Progenitor cell of endocrine pancreas (in vitro differentiated cells): ENCODE data around the gene CEP68. TPM values are rescaled to one million over a fixed set of nuclear protein-coding genes. Genes with fewer than 3 reads are reported as not detected.
A peak's percentile ranks its signal among the peaks of the same experiment; 100 is the strongest.

ENCODE experiments used
- DNase-seq: peaks from one replicate; pipeline ENCODE4 v3.0.0; 2021; ENCODE audit warnings: low spot score; ENCODE audit not compliant: unreplicated experiment
- H3K27ac Mint-ChIP-seq: 2 replicates; pipeline ENCODE4 v1.8.0; 2021; ENCODE audit warnings: mild to moderate bottlenecking, moderate library complexity, mixed read lengths
- H3K27me3 Mint-ChIP-seq: 2 replicates; pipeline ENCODE4 v1.8.0; 2021; ENCODE audit warnings: mixed read lengths
- H3K36me3 Mint-ChIP-seq: 2 replicates; pipeline ENCODE4 v1.8.0; 2022; ENCODE audit warnings: mixed read lengths; ENCODE audit not compliant: insufficient read depth
- H3K4me1 Mint-ChIP-seq: 2 replicates; pipeline ENCODE4 v1.8.0; 2021; ENCODE audit warnings: low read depth, mixed read lengths
- H3K4me3 Mint-ChIP-seq: 2 replicates; pipeline ENCODE4 v1.8.0; 2021; ENCODE audit warnings: low read depth, mild to moderate bottlenecking, moderate library complexity, mixed read lengths
- H3K9me3 Mint-ChIP-seq: 2 replicates; pipeline ENCODE4 v1.8.0; 2021; ENCODE audit warnings: low read depth, mixed read lengths
- CTCF ChIP-seq: fragments of 200-600 bp; sonication (generic); IDR thresholded peaks from one replicate; pipeline ENCODE4 v1.5.0; 2021; ENCODE audit warnings: antibody characterized with exemption, mild to moderate bottlenecking; ENCODE audit not compliant: unreplicated experiment
- total RNA-seq: library from RNA; stranded (reverse); gene quantifications from 2 replicates; pipeline ENCODE4 v1.2.1, GENCODE V29; 2021

Gene CEP68
- total RNA-seq, 1 donor from 2014 or later, result 22.0 TPM

DNA sequence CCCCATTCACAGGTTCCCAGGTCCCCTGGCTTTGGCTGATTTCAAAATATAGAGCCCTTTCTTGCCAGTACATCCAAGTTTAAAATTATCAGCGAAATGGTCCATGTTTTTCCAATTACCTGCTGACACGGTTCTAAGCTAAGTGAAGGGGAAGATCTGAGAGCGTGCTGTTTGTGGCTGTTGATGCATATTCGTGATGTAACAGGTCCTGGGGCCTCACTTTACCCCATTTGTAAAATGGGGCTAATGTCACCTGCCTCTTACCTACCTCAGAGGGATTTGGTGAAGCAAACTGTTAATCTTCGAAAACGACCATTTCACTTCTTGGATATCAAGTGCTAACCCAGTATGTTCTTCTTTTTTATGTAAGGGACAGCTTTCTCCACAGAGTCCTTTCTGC is 34.0 kb upstream of the CEP68 start:
- Mint-ChIP-seq H3K36me3 (peaks cover 20% of the 10 kb centered on the region), H3K4me1 (peaks cover 9% of the 10 kb centered on the region), H3K9me3 (no peaks in the 10 kb centered on the region)

GRCh38 chr2:65023742-65024141 is 32.5 kb upstream of the CEP68 start:
- no peak for DNase-seq
- Mint-ChIP-seq H3K9me3 (no peaks in the 10 kb centered on the region), H3K27me3 (no peaks in the 10 kb centered on the region), H3K4me3 (no peak overlapping the region), H3K4me1 (peaks cover 9% of the 10 kb centered on the region), H3K36me3 (peaks cover 12% of the 10 kb centered on the region), H3K27ac (peak overlapping the region; percentile 75)
- TF ChIP-seq CTCF, result no peak

More for the DNA sequence above, 34.0 kb upstream of the CEP68 start:
- no peaks in the 10 kb centered on the region for H3K27me3 Mint-ChIP-seq
- no peak overlapping the region for H3K4me3 Mint-ChIP-seq
- DNase-seq, result no peak
- no peak overlapping the region for H3K27ac Mint-ChIP-seq
- no peak for TF ChIP-seq CTCF

DNA sequence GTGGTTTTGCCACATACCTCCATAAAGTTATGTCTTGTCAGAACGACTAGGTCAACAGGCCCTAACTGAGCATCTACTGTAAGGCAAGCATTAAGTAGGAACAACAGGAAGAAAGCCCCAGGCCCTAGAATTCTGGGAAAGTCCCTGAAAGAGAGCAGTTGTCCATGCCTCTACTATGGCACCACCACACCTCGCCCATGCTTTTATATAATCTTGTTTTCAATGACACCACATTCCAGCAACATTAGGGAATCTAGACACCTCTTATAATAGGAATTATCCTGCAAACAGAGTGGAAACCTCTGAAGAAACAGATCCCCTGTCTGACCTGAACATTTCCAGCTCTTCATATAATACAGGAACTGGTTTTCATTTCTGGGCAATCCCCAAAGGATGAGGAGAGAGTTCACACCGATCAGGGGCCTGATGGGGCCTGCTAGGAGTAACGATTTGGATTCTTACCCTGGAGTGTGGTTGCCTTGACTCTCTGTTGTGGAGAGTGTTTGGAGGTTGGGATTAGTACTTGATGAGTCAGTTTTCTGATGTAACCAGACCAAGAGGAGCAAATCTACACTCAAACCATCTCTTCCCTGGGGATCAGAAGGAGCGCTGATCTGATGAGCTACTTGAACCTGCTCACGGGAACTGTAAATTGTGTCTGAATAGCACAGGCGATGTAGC is 31.9 kb upstream of the CEP68 start:
- Mint-ChIP-seq H3K27ac (no peak overlapping the region), H3K4me1 (peaks cover 9% of the 10 kb centered on the region), H3K9me3 (no peaks in the 10 kb centered on the region), H3K4me3 (no peak overlapping the region), H3K36me3 (peaks cover 7% of the 10 kb centered on the region), H3K27me3 (no peaks in the 10 kb centered on the region)
- no peak for TF ChIP-seq CTCF
- no peak for DNase-seq

GRCh38 chr2:65025453-65026123 is 30.6 kb upstream of the CEP68 start:
- DNase-seq, result no peak
- Mint-ChIP-seq H3K27ac (peak overlapping the region; percentile 1), H3K36me3 (peaks cover 6% of the 10 kb centered on the region), H3K4me1 (peaks cover 9% of the 10 kb centered on the region), H3K27me3 (no peaks in the 10 kb centered on the region), H3K4me3 (no peak overlapping the region), H3K9me3 (no peaks in the 10 kb centered on the region)
- TF ChIP-seq CTCF, result no peak

GRCh38 chr2:65026154-65026553 is 30.1 kb upstream of the CEP68 start:
- DNase-seq, result no peak
- H3K27ac Mint-ChIP-seq, result no peak overlapping the region
- no peak for TF ChIP-seq CTCF
- no peaks in the 10 kb centered on the region for H3K27me3 Mint-ChIP-seq
- peaks cover 6% of the 10 kb centered on the region for H3K36me3 Mint-ChIP-seq
- no peak overlapping the region for H3K4me3 Mint-ChIP-seq
- peaks cover 9% of the 10 kb centered on the region for H3K4me1 Mint-ChIP-seq
- no peaks in the 10 kb centered on the region for H3K9me3 Mint-ChIP-seq
